ENCODE data around the gene MAGI2.

GRCh38 chr7:79093421-79093820 lies 360.0 kb downstream of the MAGI2 start:
- no peak for TF ChIP-seq CTCF (IDR thresholded peaks at IDR 0.05)
- no peak for TF ChIP-seq POLR2A (IDR thresholded peaks at IDR 0.05)
- TF ChIP-seq POLR2AphosphoS5 (IDR thresholded peaks at IDR 0.05; ENCODE audit: insufficient read depth in 1 of 2, low read depth in 1 of 2): no peak
